ENCODE measurements around the gene PHF21B. TPM values are rescaled to one million over a fixed set of nuclear protein-coding genes. Genes with fewer than 3 reads are reported as not detected.

PHF21B gene
- total RNA-seq, 1 experiment from 2014 or later = 4.5 TPM

GRCh38 chr22:44883011-44883421 is 126.8 kb downstream of the PHF21B start:
- Histone ChIP-seq H3K27me3 (ENCODE audit: control insufficient read depth, insufficient read depth, low read length) (no peaks in the 10 kb centered on the region), H3K36me3 (ENCODE audit: control insufficient read depth, insufficient read depth, low read length) (no peaks in the 10 kb centered on the region), H3K4me3 (ENCODE audit: low read depth in 2 of 2, low read length in 2 of 2) (no peak overlapping the region), H3K4me1 (ENCODE audit: control insufficient read depth, insufficient read depth, low read length) (no peaks in the 10 kb centered on the region), H3K9me3 (ENCODE audit: control insufficient read depth, insufficient read depth, low read depth, low read length) (no peaks in the 10 kb centered on the region), H3K27ac (ENCODE audit: low read length) (no peak overlapping the region)
- no peak for TF ChIP-seq CTCF (IDR thresholded peaks at IDR 0.05)
- TF ChIP-seq TCF7L2 (IDR thresholded peaks at IDR 0.05; ENCODE audit: low read depth, low read length) = no peak
- TF ChIP-seq REST (IDR thresholded peaks at IDR 0.05; ENCODE audit: insufficient read depth in 1 of 2, low read depth in 2 of 2, low read length in 1 of 2) = no peak
- TF ChIP-seq SIN3A (IDR thresholded peaks at IDR 0.05; ENCODE audit: borderline replicate concordance, insufficient read depth, low read depth, low read length) = no peak
- TF ChIP-seq POLR2AphosphoS5 (IDR thresholded peaks at IDR 0.05; ENCODE audit: low read depth, low read length) = no peak
- no TSS peak for BruUV-seq (replicated peaks)
- in situ Hi-C loops (cut with HindIII; ENCODE audit: low pct_unique_long_range_greater_than_20kb, low sequenced_read_pairs) (no loop called here), intact Hi-C loops (cut with micrococcal nuclease; ENCODE audit: unreplicated experiment) (no loop called here)
- CTCF ChIA-PET = interaction anchor here (0.6 kb wide), 1 partner anchor 168 kb away, joined by 4 read pairs; no protein-coding TSS in a partner anchor
- POLR2A ChIA-PET = no interaction called here
- DNase-seq (ENCODE audit: low read depth, low spot score) (no peak), ATAC-seq (no peak)

GRCh38 chr22:44882226-44882905 is 127.4 kb downstream of the PHF21B start:
- no peak; the same call in 1 of the 2 replicates for ATAC-seq
- Histone ChIP-seq H3K36me3 (ENCODE audit: control insufficient read depth, insufficient read depth, low read length) (no peaks in the 10 kb centered on the region), H3K4me1 (ENCODE audit: control insufficient read depth, insufficient read depth, low read length) (no peaks in the 10 kb centered on the region), H3K27me3 (ENCODE audit: control insufficient read depth, insufficient read depth, low read length) (no peaks in the 10 kb centered on the region), H3K4me3 (ENCODE audit: low read depth in 2 of 2, low read length in 2 of 2) (no peak overlapping the region), H3K9me3 (ENCODE audit: control insufficient read depth, insufficient read depth, low read depth, low read length) (no peaks in the 10 kb centered on the region), H3K27ac (ENCODE audit: low read length) (no peak overlapping the region)
- no TSS peak for BruUV-seq (replicated peaks)
- CTCF ChIA-PET = interaction anchor here (0.6 kb wide), 1 partner anchor 167 kb away, joined by 4 read pairs; no protein-coding TSS in a partner anchor
- TF ChIP-seq POLR2AphosphoS5 (IDR thresholded peaks at IDR 0.05; ENCODE audit: low read depth, low read length) (no peak), SIN3A (IDR thresholded peaks at IDR 0.05; ENCODE audit: borderline replicate concordance, insufficient read depth, low read depth, low read length) (no peak), CTCF (IDR thresholded peaks at IDR 0.05) (no peak), TCF7L2 (IDR thresholded peaks at IDR 0.05; ENCODE audit: low read depth, low read length) (no peak), REST (IDR thresholded peaks at IDR 0.05; ENCODE audit: insufficient read depth in 1 of 2, low read depth in 2 of 2, low read length in 1 of 2) (no peak)
- intact Hi-C loops (cut with micrococcal nuclease; ENCODE audit: unreplicated experiment) = no loop called here
- POLR2A ChIA-PET = no interaction called here
- in situ Hi-C loops (cut with HindIII; ENCODE audit: low pct_unique_long_range_greater_than_20kb, low sequenced_read_pairs) = no loop called here
- DNase-seq (ENCODE audit: low read depth, low spot score) = no peak
